NT2/D1 (cell line): ENCODE data around the gene PACS1.
"Not testable (repeated sequence)": the region's sequence is repeated elsewhere in the genome, so short reads cannot be mapped to it uniquely, and the experiment has no call there.

ENCODE experiments used
- DNase-seq: peaks from one replicate; pipeline ENCODE4 v3.0.0-alpha.2; 2011; ENCODE audit warnings: low read depth, low spot score
- H3K27me3 ChIP-seq: 2 replicates; pipeline ENCODE4 v1.6.0; 2011; ENCODE audit warnings: mild to moderate bottlenecking; ENCODE audit not compliant: insufficient read length, insufficient read depth
- H3K36me3 ChIP-seq: 2 replicates; pipeline ENCODE4 v1.6.1; 2011; ENCODE audit warnings: mild to moderate bottlenecking, low read length, mixed read lengths; ENCODE audit not compliant: insufficient read depth, insufficient read length
- H3K4me1 ChIP-seq: 2 replicates; pipeline ENCODE4 v1.5.1; 2011; ENCODE audit not compliant: insufficient read depth, insufficient read length
- H3K4me3 ChIP-seq: 2 replicates; pipeline ENCODE4 v1.5.1; 2011; ENCODE audit warnings: low read depth; ENCODE audit not compliant: insufficient read length
- H3K9ac ChIP-seq: 2 replicates; pipeline ENCODE4 v1.6.0; 2011; ENCODE audit warnings: low read depth; ENCODE audit not compliant: insufficient read length
- H3K9me3 ChIP-seq: 2 replicates; pipeline ENCODE4 v1.5.1; 2011; ENCODE audit warnings: mild to moderate bottlenecking, low read length; ENCODE audit not compliant: insufficient read depth
- SUZ12 ChIP-seq: IDR thresholded peaks from 2 replicates; pipeline ENCODE4 v1.6.1; 2011; ENCODE audit not compliant: insufficient read length, insufficient read depth; ENCODE audit errors: extremely low read depth
- YY1 ChIP-seq: IDR thresholded peaks from 2 replicates; pipeline ENCODE4 v1.6.1; 2011; ENCODE audit not compliant: insufficient read length, insufficient read depth
- ZNF274 ChIP-seq: IDR thresholded peaks from 2 replicates; pipeline ENCODE4 v1.6.1; 2011; ENCODE audit warnings: mild to moderate bottlenecking, low read depth, low read length

Gene PACS1

DNA sequence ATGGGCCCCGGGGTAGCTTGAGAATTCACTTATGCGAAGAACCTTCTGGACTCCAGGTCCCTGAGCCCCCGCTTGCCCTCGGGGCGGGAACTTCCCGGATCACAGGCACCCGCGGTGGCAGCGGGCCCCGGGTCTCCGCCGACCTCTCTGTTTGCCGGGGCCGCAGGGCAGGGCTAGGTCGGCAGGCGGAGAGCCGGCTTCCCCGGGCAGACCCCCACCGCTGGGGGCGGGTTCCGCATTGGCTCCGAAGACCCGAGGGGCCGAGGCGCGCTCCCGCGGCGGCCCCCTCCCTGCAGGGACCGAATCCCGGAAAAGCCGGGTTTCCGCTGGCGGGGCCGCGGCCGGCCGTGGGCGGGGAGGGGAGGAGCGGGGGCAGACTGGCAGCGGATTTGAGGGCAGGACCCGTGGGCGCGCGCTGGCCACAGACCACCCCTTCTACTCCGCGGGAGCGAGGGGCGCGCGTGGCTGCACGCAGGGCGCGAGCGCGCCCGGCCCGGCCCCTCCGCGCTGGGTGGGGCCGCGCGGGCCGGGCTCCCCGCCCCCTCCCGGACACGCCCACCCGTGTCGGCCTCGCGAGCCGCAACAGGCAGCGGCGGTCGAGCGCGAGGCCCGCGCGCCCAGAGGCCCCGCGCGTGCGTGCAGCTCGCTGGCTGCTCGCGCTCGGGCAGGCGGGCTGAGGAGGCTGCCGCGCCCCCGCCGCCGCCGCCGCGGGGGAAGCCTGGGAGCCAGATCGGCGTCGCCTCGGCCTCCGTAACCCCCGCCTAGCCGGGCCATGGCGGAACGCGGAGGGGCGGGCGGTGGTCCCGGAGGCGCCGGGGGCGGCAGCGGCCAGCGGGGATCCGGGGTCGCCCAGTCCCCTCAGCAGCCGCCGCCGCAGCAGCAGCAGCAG, at the start of gene PACS1:
Gene PACS1, plus strand, starts transcription at position 558 of the 889 bp plus-strand sequence. Its CDS starts 215 bp downstream, at position 773.
- no peak for DNase-seq
- Histone ChIP-seq H3K9me3 (no peaks in the 10 kb centered on the region), H3K36me3 (peaks cover 64% of the 10 kb centered on the region), H3K4me1 (peaks cover 5% of the 10 kb centered on the region), H3K4me3 (peak within 1 kb of the TSS; percentile 57), H3K9ac (peak within 1 kb of the TSS; percentile 86), H3K27me3 (no peaks in the 10 kb centered on the region)
- TF ChIP-seq ZNF274 = no peak
- TF ChIP-seq SUZ12 = no peak
- TF ChIP-seq YY1 = no peak

DNA sequence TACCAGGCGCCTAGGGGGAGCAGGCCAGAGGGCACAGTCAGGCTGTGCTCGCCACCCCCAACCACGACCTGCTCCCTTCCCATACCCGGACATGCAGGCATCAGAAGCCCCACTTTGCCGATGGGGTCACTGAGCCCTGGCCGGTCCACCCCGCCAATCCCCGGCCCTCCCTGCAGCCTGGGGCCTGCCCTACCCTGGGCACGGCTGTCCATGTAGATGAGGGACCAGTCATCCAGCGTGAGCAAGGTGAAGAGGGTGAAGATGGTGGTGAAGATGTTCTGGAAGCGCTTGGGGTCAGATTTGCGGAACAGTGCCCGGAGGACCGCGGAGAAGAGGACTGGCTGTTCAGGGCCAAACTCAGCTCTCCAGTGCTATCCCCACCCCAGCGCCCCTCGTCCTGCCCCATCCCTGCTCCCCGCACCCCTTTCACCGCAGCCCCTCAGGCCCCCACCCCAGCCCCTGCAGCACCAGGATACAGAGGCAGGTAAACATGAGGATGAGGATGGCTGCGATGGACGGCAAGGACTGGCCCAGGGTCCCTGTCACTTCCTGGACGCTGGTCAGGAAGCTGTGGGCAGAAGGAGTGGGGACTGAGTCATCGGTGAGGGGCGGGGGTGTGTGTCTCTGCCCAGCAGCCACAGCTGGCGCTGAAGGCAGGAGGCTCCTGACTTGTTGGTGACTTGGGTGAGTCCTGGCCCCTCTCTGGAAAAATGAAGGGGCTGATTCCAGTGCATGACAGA, 49.3 kb upstream of the PACS1 start:
- TF ChIP-seq ZNF274 (no peak), SUZ12 (no peak), YY1 (no peak)
- peaks cover 23% of the 10 kb centered on the region for H3K27me3 ChIP-seq
- DNase-seq = no peak
- H3K4me1 ChIP-seq = no peaks in the 10 kb centered on the region
- H3K9me3 ChIP-seq = no peaks in the 10 kb centered on the region
- no peaks in the 10 kb centered on the region for H3K36me3 ChIP-seq
- H3K4me3 ChIP-seq = no peak overlapping the region
- H3K9ac ChIP-seq = no peak overlapping the region

DNA sequence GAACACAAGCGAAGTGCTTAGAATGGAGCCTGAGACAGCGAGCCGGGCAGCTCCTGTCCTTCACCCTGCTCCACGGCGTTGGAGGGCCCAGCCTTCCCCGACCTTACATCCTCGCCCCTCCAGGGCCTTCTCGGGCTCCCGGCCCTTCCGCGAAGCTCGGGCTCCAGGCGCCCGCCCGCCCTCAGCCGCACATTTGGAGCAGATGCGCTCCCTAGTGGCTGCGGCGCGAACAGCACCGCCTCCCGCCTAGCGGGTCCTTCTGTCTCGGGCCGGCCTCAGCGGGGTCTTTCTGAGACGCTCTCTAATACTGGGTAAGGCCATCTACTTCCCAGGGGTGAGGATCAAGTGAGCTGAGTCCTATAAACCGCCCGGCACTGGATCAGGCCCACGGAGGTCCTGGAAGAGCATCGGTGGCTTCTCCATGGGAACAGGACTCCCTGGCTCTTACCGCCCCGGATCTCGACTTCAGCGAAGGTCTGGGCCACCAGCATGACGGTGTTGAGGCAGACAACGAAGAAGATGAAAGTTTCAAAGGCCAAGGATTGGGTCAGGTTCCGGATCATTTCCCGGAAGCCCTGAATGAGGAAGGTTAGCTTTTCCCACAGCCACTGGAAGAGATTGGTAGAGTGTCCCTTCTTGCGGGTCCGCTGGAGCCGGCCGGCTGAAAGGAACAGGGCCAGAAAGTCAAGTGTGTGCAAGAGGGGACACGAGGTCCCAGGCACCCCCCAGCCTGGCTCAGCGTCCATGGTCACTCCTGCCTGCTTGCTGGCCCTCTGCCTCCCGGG, 47.5 kb upstream of the PACS1 start:
- TF ChIP-seq ZNF274 = no peak
- no peak for TF ChIP-seq YY1
- TF ChIP-seq SUZ12 = no peak
- Histone ChIP-seq H3K4me3 (no peak overlapping the region), H3K27me3 (peaks cover 23% of the 10 kb centered on the region), H3K4me1 (no peaks in the 10 kb centered on the region), H3K9ac (peak overlapping the region; percentile 50), H3K9me3 (no peaks in the 10 kb centered on the region), H3K36me3 (no peaks in the 10 kb centered on the region)
- DNase-seq = peak; percentile 50

DNA sequence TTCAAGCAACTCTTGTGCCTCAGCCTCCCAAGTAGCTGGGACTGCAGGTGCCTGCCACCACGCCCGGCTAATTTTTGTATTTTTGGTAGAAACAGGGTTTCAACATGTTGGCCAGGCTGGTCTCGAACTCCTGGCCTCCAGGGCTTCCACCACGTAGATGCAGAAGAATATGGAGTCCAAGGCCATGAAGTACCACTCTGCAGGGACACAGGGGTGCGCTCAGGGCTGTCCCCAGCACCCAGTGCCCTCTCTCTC, 47.0 kb upstream of the PACS1 start:
- peaks cover 23% of the 10 kb centered on the region for H3K27me3 ChIP-seq
- not testable (repeated sequence) for H3K4me3 ChIP-seq, H3K4me1 ChIP-seq, H3K9ac ChIP-seq, H3K36me3 ChIP-seq, H3K9me3 ChIP-seq, DNase-seq

DNA sequence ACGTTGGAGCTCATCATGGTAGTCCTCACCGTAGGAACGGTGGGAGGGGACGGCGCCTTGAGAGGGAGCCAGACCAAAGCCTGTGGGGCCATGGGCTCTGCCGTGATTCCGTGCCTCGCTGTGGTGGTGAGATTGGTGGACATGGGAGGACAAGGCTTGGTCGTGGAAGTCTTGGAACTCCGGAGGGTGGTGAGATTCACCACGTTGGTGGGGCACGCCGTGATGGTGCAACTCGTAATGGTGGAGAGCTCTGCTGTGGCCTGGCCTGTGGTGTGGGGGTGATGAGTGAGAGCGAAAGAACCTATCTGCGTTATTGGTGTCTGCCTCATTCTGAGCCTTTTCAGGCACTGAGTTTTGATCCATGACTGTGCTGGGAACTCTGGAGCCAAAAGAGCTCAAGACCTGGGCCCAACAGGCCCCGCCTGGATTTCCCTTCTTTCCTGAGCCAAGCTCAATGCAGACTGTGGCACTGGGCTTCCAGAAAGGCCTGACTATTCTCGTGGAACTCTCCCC, 44.0 kb upstream of the PACS1 start, which contains the start of gene CATSPER1:
Gene CATSPER1, minus strand, starts transcription at position 463 of the 513 bp plus-strand sequence. Its CDS starts 100 bp downstream, at position 363.
- Histone ChIP-seq H3K27me3 (peaks cover 23% of the 10 kb centered on the region), H3K4me3 (no peak within 1 kb of the TSS), H3K36me3 (no peaks in the 10 kb centered on the region), H3K9ac (no peak within 1 kb of the TSS), H3K9me3 (no peaks in the 10 kb centered on the region), H3K4me1 (no peaks in the 10 kb centered on the region)
- TF ChIP-seq YY1 = no peak
- no peak for TF ChIP-seq ZNF274
- no peak for TF ChIP-seq SUZ12
- no peak for DNase-seq

DNA sequence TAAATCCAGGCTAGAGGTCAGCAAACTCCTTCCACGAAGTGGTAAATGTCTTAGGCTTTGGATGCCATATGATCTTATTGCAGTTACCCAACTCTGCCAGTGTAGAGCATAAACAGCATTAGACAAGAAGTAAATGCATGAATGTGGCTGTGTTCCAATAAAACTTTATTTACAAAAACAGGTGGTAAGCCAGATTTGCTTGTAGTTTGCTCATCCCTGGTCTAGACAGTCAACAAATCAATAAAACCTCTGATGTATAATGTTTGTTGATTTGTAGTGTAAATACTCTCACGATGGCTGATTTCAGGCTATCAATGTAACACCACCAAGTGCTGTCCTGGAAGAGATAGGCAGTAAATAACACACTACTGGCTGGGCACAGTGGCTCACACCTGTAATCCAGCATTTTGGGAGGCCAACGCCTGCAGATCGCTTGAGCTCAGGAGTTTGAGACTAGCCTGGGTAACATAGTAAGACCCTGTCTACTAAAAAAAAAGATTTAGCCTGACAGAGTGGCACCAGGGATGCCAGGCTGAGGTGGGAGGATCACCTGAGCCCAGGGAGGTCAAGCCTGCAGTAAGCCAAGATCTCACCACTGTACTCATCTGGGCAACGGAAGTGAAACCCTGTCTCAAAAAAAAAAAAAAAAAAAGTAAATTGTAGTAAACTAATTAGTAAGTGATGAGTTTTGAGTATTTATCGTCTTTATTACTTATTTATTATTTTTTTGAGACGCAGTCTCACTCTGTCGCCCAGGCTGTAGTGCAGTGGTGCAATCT, 36.9 kb upstream of the PACS1 start:
- H3K36me3 ChIP-seq = no peaks in the 10 kb centered on the region
- no peak for DNase-seq
- no peak overlapping the region for H3K4me3 ChIP-seq
- peaks cover 4% of the 10 kb centered on the region; the same call in 1 of the 2 replicates for H3K9me3 ChIP-seq
- H3K9ac ChIP-seq = no peak overlapping the region
- H3K4me1 ChIP-seq = no peaks in the 10 kb centered on the region
- TF ChIP-seq ZNF274 = no peak
- TF ChIP-seq SUZ12 = no peak
- H3K27me3 ChIP-seq = no peaks in the 10 kb centered on the region
